CD4-positive, alpha-beta T cell (primary cell): Measurements from ENCODE around the gene BAG5. TPM values are rescaled to one million over a fixed set of nuclear protein-coding genes. Genes with fewer than 3 reads are reported as not detected.

Experiments
- ATAC-seq: fragments of 200-7000 bp; cut with Tn5 transposase; one replicate; pipeline ENCODE4 v1.10.0; 2022; ENCODE audit warnings: mild to moderate bottlenecking; ENCODE audit not compliant: poor library complexity
- CTCF ChIA-PET: fragments of 350-600 bp; sonication (Branson Sonifier 250); formaldehyde crosslinking; loops from one replicate; lab custom pipeline; 2021; ENCODE audit warnings: antibody characterized with exemption, inconsistent platforms; lab: Charles Lee
- POLR2A ChIA-PET: fragments of 350-600 bp; sonication (Branson Sonifier 250); formaldehyde crosslinking; loops from one replicate; lab custom pipeline; 2021; ENCODE audit warnings: antibody characterized with exemption, inconsistent platforms; lab: Charles Lee
- DNase-seq, 14 experiments: peaks; one replicate each; pipeline ENCODE4 v3.0.0-alpha.2; 2013 to 2020; ENCODE audit warnings: mixed read lengths in 2 of 14
- H3K27ac ChIP-seq, 2 donors: one replicate each; pipeline versions ENCODE4 v1.5.1 to v1.7.0; 2013; ENCODE audit warnings: low read length in 2 of 2, low read depth in 1 of 2, mild to moderate bottlenecking in 1 of 2
- H3K27me3 ChIP-seq, 2 experiments: 1 replicate in 1 of 2; 2 replicates in 1 of 2; pipeline versions ENCODE4 v1.6.1 to v1.7.0; 2013; ENCODE audit warnings: low read length in 2 of 2, control low read depth in 1 of 2, mild to moderate bottlenecking in 1 of 2, moderate library complexity in 1 of 2; ENCODE audit not compliant: insufficient read depth in 2 of 2, control insufficient read depth in 1 of 2
- H3K36me3 ChIP-seq: one replicate; pipeline ENCODE4 v1.6.1; 2013; ENCODE audit warnings: low read length, control low read depth; ENCODE audit not compliant: insufficient read depth
- H3K4me1 ChIP-seq: one replicate; pipeline ENCODE4 v1.6.1; 2013; ENCODE audit warnings: low read length, control low read depth; ENCODE audit not compliant: insufficient read depth
- H3K4me3 ChIP-seq: one replicate; pipeline ENCODE4 v1.5.1; 2013; ENCODE audit warnings: mild to moderate bottlenecking, low read length, moderate library complexity
- H3K9me3 ChIP-seq, 2 experiments: 1 replicate in 1 of 2; 2 replicates in 1 of 2; pipeline versions ENCODE4 v1.6.1 to v1.7.0; 2013; ENCODE audit warnings: low read length in 2 of 2, mild to moderate bottlenecking in 2 of 2, control low read depth in 1 of 2, moderate library complexity in 1 of 2; ENCODE audit not compliant: control insufficient read depth in 1 of 2, insufficient read depth in 1 of 2
- H3K27ac Mint-ChIP-seq: one replicate; pipeline ENCODE4 v1.8.0; 2020; ENCODE audit warnings: mixed read lengths
- H3K27me3 Mint-ChIP-seq: one replicate; pipeline ENCODE4 v1.8.0; 2021; ENCODE audit warnings: mixed read lengths
- H3K36me3 Mint-ChIP-seq: one replicate; pipeline ENCODE4 v1.8.0; 2021; ENCODE audit warnings: low read depth, mixed read lengths
- H3K4me1 Mint-ChIP-seq: one replicate; pipeline ENCODE4 v1.8.0; 2021; ENCODE audit warnings: low read depth, mixed read lengths
- H3K4me3 Mint-ChIP-seq: one replicate; pipeline ENCODE4 v1.8.0; 2020; ENCODE audit warnings: mild to moderate bottlenecking, mixed read lengths
- H3K9me3 Mint-ChIP-seq: one replicate; pipeline ENCODE4 v1.8.0; 2020; ENCODE audit warnings: mixed read lengths
- intact Hi-C, 2 experiments: fragments of 100-400 bp; cut with DNase I in 1 of 2; cut with micrococcal nuclease in 1 of 2; formaldehyde crosslinking; loops; one replicate each; pipeline versions ENCODE4 v1.15.1 to v1.9.0; 2023 to 2025; cut with DNase I, micrococcal nuclease
- total RNA-seq, 174 experiments: library from RNA in 2 of 174; stranded (reverse) in 2 of 174; gene quantifications; one replicate each; pipeline ENCODE4 v1.2.3 and lab custom pipeline; 2021 to 2026
- TF ChIP-seq, protein P1 (sequence below): fragments of 200-600 bp; IDR thresholded peaks from one replicate; pipeline ENCODE4 v1.8.0; 2022; ENCODE audit warnings: antibody characterized with exemption, mild to moderate bottlenecking

The BAG5 gene
- total RNA-seq, 2 experiments from 2014 or later, result 39.4 to 40.3 TPM

DNA sequence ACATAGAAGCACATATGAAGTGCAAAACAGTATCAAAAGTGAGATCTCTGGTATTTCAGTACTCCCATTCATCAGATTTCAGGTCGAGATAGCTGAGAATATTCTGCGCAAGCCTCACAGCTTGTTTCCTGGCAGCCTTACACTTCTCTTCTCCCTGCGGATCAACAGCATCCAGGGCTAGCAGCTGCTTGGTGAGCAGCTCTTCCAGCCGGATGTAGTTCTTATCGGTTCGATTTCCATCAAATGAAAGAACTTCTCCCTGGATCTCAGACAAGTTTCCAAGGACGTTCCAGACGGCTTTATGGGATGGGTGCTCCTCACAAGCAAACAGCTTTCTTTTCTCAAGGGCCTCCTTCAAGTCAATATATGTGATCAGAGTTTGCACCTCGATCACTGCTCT lies 2.7 kb downstream of the BAG5 start:
- DNase-seq, result no peak
- H3K36me3 Mint-ChIP-seq, result peaks cover 58% of the 10 kb centered on the region
- no peak for ATAC-seq
- H3K27me3 Mint-ChIP-seq, result no peaks in the 10 kb centered on the region
- peak overlapping the region; percentile 96 for H3K4me3 Mint-ChIP-seq
- peak overlapping the region; percentile 66 for H3K27ac Mint-ChIP-seq
- Histone ChIP-seq H3K4me3 (no peak overlapping the region), H3K36me3 (peaks cover 33% of the 10 kb centered on the region), H3K4me1 (peaks cover 59% of the 10 kb centered on the region), H3K27ac (no peak overlapping the region), H3K9me3 (no peaks in the 10 kb centered on the region), H3K27me3 (no peaks in the 10 kb centered on the region)
- H3K4me1 Mint-ChIP-seq, result peaks cover 70% of the 10 kb centered on the region
- ChIA-PET POLR2A (interaction anchor here (1.5 kb wide), 1 partner anchor 31 kb away, joined by 3 read pairs; no protein-coding TSS in a partner anchor), CTCF (no interaction called here)
- intact Hi-C loops, result loop anchor here (5.0 to 10.0 kb wide), 5 partner anchors 32 to 1195 kb away; partner anchors contain the start of genes CINP (in 1 of the 2), MARK3 (in 1 of the 2), TECPR2 (in 1 of the 2) and TRMT61A (in 1 of the 2)
- TF ChIP-seq, protein P1, sequence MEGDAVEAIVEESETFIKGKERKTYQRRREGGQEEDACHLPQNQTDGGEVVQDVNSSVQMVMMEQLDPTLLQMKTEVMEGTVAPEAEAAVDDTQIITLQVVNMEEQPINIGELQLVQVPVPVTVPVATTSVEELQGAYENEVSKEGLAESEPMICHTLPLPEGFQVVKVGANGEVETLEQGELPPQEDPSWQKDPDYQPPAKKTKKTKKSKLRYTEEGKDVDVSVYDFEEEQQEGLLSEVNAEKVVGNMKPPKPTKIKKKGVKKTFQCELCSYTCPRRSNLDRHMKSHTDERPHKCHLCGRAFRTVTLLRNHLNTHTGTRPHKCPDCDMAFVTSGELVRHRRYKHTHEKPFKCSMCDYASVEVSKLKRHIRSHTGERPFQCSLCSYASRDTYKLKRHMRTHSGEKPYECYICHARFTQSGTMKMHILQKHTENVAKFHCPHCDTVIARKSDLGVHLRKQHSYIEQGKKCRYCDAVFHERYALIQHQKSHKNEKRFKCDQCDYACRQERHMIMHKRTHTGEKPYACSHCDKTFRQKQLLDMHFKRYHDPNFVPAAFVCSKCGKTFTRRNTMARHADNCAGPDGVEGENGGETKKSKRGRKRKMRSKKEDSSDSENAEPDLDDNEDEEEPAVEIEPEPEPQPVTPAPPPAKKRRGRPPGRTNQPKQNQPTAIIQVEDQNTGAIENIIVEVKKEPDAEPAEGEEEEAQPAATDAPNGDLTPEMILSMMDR, result no peak
- no peaks in the 10 kb centered on the region for H3K9me3 Mint-ChIP-seq

DNA sequence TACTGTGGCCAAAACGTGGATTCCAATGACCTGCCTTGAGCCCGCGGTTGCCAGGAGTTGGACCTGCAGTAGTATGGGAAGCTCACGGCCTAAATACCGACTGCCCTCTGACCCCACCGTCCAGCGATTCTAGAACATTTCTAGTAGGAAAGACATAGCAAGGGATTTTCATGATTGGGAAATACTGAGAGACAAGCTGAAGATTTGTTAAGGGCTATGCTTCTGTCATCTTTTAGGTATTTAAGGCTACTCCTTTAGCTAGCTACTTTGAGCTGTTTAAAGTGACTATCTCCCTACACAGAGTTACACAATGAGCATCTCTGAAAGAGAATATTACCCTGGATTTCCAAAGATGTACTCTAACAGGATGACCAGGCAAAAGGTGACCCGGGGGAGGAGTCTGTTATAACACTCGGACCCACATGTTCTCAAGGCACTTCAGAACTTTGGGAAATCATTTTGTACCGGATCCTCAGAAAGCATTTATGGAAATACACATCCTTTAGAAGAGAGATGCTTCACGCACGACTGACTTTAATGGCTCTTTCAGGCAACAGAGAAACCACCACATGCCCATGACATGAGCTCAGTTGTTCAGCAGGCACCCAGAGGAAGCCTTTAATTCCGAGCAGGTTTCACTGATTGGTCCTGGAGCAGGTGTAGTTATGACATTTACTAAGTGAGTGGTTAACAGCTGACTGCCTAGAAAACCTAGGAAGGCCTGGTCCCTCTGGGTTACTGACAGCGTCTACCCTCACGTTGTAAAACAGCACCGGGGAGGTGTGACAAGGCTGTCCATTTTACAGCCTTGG lies 4.2 kb downstream of the BAG5 start:
- no peak for DNase-seq
- Histone ChIP-seq H3K4me3 (no peak overlapping the region), H3K9me3 (no peaks in the 10 kb centered on the region), H3K36me3 (peaks cover 34% of the 10 kb centered on the region), H3K4me1 (peaks cover 44% of the 10 kb centered on the region), H3K27me3 (no peaks in the 10 kb centered on the region), H3K27ac (no peak overlapping the region)
- intact Hi-C loops, result no loop called here
- Mint-ChIP-seq H3K27ac (no peak overlapping the region), H3K4me3 (peak overlapping the region; percentile 71), H3K36me3 (peaks cover 61% of the 10 kb centered on the region), H3K9me3 (no peaks in the 10 kb centered on the region), H3K4me1 (peaks cover 62% of the 10 kb centered on the region), H3K27me3 (no peaks in the 10 kb centered on the region)
- no peak for ATAC-seq
- ChIA-PET POLR2A (interaction anchor here (1.8 kb wide), 1 partner anchor 157 kb away, joined by 6 read pairs; the partner anchor contains the start of genes XRCC3 and ZFYVE21), CTCF (interaction anchor here (0.8 to 1.4 kb wide), 3 partner anchors 37 to 40 kb away, joined by 3 read pairs; no protein-coding TSS in a partner anchor)
- TF ChIP-seq, protein P1, result no peak

DNA sequence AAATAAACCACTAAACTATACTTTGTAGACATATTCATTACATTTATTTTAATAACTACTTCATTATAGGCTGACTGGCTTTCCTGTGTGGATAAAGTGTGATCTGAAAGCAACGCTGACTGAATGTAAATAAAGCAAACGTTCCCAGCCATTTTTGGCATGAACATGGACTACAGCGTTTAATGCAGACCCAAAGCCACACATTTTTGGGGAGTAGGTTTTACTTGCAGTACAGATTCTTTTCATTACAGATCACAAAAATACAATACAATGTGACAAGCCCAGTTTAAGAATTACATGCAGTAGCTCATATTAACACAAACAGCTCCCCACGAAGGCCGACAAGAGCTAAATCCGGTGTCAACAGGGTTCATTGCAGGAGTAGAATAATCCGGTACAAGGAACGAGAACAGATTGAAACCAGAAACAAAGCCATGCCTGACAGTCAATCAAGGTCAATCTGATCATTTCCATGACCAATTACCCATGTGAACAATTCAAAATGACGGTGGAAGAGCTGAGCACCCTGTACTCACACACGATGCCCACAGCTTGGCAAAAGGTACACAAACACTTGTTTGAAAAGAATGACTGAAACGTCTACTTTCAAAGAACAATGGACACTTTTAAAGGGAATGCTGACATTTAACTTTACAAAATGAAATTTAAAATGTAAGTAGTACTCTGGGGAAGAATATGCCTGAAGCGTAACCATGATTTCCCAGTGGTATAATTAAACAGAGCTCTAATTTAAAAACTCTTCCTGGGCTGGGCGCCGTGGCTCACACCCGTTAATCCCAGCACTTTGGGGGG lies 5.3 kb downstream of the BAG5 start:
- no peak overlapping the region for H3K27ac ChIP-seq
- CTCF ChIA-PET, result interaction anchor here (1.0 to 1.4 kb wide), 2 partner anchors 35 to 38 kb away, joined by 3 read pairs; no protein-coding TSS in a partner anchor
- H3K27me3 Mint-ChIP-seq, result no peaks in the 10 kb centered on the region
- peaks cover 34% of the 10 kb centered on the region for H3K36me3 ChIP-seq
- no peak overlapping the region for H3K4me3 ChIP-seq
- no peaks in the 10 kb centered on the region for H3K27me3 ChIP-seq
- no peak for DNase-seq
- H3K4me1 Mint-ChIP-seq, result peaks cover 58% of the 10 kb centered on the region
- H3K27ac Mint-ChIP-seq, result peak overlapping the region; percentile 36
- H3K4me1 ChIP-seq, result peaks cover 40% of the 10 kb centered on the region
- intact Hi-C loops, result no loop called here
- no peaks in the 10 kb centered on the region for H3K9me3 Mint-ChIP-seq
- POLR2A ChIA-PET, result interaction anchor here (1.8 kb wide), 1 partner anchor 158 kb away, joined by 6 read pairs; the partner anchor contains the start of genes XRCC3 and ZFYVE21
- ATAC-seq, result no peak
- no peak overlapping the region for H3K4me3 Mint-ChIP-seq
- H3K9me3 ChIP-seq, result no peaks in the 10 kb centered on the region
- H3K36me3 Mint-ChIP-seq, result peaks cover 57% of the 10 kb centered on the region
- TF ChIP-seq, protein P1, result no peak
